ENCODE measurements around the gene PIK3R2. TPM values are rescaled to one million over a fixed set of nuclear protein-coding genes. Genes with fewer than 3 reads are reported as not detected.
"Not testable (repeated sequence)": the region's sequence is repeated elsewhere in the genome, so short reads cannot be mapped to it uniquely, and the experiment has no call there.

The PIK3R2 gene
- total RNA-seq, 1 donor from 2014 or later, result 16.1 TPM

DNA sequence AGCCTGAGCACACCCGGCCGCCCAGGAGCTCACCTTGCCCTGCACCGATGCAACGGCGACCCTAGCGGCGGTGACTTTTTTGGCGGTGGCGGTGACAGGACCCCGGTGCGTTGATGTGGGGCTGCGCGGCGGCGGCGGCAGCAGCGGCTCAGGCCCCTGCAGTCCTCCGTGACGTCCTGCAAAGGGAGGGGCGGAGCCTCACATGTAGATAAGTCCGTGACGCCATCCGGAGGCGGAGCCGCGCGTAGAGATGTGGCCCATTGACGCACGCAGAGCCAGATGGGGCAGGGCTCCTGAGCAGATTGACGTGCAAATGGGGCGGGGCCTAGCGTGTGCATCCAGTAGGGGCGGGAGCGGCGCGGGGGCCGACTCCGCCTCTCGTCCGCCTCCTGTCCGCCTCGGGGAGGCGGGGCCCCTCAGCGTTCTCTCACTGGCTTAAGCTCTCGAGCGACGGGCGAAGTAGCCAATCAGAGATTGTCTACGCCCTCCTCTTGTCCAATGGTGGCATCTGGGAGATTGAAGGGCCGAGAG is 51.0 kb downstream of the PIK3R2 start, which contains the start of gene RAB3A:
TSS of gene RAB3A (minus strand) at position 180 of the 531 bp plus-strand sequence. CDS start 1,302 bp downstream, outside the sequence.
- peak; percentile 100 for DNase-seq (ENCODE audit: low spot score)

DNA sequence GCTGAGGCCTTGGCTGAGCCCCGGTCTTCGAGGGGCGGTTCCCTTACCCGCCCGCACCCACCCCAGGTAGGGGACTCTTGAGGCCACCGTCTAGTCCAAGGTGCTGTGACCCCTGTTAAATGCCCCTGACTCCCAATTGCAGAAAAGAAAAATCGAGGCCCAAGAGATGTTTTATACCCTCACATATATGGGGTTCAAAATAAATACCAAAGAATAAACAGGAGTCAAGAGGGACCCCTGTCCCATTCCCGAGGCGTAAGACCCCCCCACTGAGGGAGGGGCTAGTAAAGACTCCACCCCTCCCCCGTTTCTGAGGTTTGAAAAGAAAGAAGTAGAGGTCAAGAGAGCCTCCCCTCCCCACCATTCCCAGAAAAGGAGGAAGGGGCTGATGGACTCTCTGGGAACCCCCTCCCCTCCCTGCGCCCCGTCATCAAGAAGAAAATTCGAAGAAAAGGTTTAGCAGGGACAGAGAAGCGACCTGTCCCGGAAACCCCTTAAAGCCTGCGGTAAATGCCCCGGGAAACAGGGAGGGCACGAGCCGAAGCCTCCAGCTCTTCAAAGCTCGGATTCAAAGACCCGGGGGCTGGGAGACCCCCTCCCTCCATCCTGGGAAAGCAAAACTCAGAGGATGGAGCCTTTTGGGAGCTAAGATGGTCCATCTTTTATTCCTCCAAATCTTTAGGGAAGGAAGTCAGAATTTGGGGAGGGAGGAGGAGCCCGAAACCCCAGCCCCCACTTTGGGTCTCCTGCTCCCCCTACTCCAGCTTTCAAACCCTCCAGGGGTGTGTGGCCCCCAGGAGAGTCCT is 51.6 kb downstream of the PIK3R2 start:
- peak; percentile 92 for DNase-seq (ENCODE audit: low spot score)

GRCh38 chr19:18205200-18205892 is 52.4 kb downstream of the PIK3R2 start:
- peak; percentile 82 for DNase-seq (ENCODE audit: low spot score)

DNA sequence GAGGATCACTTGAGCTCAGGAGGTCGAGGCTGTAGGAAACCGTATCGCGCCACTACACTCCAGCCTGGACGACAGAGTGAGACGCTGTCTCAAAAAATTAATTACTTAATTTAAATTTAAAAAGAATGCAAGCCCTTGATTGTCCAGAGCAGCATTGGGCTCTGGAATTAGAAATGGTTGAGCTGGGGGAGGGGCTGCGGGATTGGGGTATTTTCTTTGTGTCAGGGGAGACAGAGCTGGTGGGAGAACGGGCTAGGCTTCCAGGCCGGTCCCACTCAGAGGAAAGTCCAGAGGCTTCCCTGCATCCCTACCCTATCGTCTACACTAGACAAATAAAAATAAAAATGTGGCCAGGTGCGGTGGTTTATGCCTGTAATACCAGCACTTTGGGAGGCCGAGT is 53.1 kb downstream of the PIK3R2 start:
- no peak for DNase-seq (ENCODE audit: low spot score)

DNA sequence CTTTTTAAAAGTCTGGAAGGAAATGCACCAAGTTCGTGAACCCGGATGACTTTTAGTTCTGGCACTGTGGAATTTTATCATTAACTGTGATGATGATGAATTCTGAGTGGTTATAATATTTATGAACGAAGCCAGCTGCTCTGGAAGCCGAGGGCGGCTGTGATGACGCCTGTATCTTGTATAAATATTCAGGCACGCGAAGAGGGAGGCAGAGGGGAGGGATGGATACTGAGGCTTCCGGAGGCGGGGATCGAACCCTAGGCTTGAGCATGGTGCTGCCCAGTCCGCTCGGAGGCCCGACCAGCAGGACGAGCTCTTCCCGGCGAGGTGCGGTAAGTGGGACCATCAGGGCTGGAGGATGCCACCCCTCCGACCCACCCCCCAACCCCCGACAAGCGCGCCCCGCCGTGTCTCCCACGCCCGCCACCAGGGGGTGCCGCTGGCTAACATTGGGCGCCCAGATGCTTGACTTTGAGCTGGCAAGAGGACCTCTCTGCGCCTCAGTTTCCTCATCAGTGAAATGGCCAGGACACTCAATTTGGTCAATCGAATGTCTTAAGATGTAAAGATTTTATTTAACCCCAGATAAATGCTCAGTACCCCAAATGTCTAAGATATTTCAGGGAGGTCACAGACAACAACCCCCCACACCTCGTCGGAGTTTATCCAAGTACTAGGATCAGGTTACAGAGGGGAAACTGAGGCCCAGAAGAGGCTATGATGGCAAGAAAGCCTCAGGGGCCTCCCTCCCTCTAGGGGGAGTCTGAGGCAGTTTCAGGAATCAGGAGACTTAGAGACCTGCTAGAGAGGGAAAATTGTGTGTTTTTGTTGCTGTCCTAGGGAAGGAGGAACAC is 55.4 kb downstream of the PIK3R2 start:
- DNase-seq (ENCODE audit: low spot score), result peak; percentile 75

DNA sequence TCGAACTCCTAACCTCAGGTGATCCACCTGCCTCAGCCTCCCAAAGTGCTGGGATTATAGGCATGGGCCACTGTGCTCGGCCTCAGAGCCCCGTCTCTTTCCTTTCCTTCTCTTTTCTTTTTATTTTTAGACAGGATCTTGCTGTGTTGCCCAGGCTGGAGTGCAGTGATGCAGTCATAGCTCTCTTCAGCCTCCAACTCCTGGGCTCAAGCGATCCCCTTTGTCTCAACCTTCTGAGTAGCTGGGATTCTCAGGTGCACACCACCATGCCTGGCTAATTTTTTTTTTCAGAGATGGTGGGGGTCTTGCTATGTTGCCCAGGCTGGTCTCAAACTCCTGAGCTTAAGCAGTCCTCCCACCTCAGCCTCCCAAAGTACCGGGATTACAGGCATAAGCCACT is 56.9 kb downstream of the PIK3R2 start:
- not testable (repeated sequence) for DNase-seq (ENCODE audit: low spot score)

- no peak for DNase-seq (ENCODE audit: low spot score)
Measured at GRCh38 chr19:18211683-18212082, 58.7 kb downstream of the PIK3R2 start.

DNA sequence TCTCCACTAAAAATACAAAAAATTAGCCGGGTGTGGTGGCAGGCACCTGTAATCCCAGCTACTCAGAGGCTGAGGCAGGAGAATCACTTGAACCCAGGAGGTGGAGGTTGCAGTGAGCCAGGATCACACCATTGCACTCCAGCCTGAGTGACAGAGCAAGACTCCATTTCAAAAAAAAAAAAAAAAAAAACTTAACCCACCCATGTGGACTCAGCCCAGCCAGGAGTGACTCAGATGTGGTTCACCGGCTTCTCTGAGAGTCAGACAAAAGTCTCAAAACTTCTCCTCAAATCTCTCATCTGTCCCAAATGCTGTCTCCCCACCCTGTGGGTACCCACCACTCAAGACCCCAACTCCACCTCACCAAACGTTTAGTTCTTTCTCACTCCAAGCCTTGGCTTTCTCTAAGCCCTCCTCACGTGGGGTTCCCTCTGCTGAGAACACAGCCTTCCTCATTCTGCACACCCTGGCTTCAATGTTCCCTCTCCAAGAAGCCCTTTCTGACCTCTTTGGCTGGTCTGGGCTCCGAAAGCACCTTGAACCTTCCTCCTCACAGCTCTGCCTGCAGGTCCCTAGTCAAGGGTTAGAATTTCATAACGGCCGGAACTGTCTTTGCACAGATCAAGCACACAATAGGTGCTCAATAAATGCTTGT is 61.9 kb downstream of the PIK3R2 start:
- no peak for DNase-seq (ENCODE audit: low spot score)

DNA sequence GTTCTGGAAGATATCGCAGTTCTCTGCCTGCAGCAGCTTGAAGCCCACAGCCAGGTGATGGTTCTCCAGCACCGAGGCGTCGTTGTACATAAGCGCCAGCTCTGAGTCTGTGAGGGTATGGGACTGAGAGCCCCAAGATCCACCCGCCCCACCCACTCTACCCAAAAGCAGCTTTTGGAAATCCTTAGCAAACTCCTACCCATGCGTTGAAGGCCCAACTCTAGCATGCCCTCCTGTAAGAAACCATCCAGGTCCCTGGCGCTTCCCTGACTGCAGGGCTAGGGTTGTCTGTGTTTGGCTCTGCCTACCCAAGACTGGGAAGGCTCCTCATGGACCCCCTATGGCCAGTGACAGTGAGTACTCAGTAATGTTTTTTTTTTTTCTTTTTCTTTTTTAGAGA is 63.8 kb downstream of the PIK3R2 start:
- DNase-seq (ENCODE audit: low spot score), result no peak

DNA sequence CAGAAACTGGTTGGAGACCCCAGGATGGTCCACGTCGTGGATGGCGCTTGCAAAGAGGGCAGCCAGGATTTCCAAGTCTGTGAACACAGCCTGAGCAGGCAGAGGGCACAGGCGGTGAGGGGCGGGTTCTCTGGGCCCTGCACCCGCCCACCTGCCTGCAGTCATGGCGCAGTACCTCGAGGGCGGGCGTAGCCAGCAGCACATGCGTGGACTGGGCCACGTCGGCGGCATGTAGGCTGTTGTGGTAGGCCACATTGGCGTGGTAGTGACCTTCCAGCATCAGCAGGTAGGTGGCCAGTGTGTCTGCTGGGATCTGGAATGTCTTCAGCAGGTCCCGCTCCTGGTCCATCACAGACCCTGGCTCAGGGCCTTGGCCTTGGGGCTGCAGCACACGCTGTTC is 65.2 kb downstream of the PIK3R2 start:
- DNase-seq (ENCODE audit: low spot score), result no peak

DNA sequence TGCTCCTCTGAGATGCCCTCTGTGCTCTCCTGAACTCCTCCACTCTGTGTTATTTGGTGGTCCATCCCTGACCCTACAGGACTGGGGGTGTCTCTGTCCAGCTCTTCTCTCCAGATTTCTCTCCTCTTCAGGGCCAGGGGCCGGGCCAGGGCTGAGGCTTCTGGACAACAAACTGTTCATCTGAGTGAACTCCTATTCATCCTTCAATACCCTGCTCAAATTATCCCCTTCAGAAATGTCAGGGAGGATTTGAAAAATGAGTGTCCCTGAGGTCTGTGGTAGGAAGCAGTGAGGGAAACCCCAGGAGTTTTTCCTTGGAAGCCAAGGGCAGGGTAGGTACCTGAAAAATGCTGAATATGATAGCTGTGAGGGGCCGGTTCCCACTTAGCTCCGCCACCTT is 65.6 kb downstream of the PIK3R2 start:
- DNase-seq (ENCODE audit: low spot score), result no peak

Other genes with a start within 250 kb of the PIK3R2 start
- 11.8 TPM for gene CCDC124, start 220.1 kb upstream of the PIK3R2 start, total RNA-seq (ENCODE audit: insufficient read depth, low replicate concordance)
- gene KCNN1, start 186.1 kb upstream of the PIK3R2 start, total RNA-seq (ENCODE audit: insufficient read depth, low replicate concordance), result 0.48 TPM
- 6.3 TPM for gene ARRDC2, start 145.0 kb upstream of the PIK3R2 start, total RNA-seq (ENCODE audit: insufficient read depth, low replicate concordance)
- gene IL12RB1, start 66.2 kb upstream of the PIK3R2 start, total RNA-seq (ENCODE audit: insufficient read depth, low replicate concordance), result 0.72 TPM
- 2.2 TPM for gene MAST3, start 55.4 kb upstream of the PIK3R2 start, total RNA-seq (ENCODE audit: insufficient read depth, low replicate concordance)
- gene IFI30, start 20.6 kb downstream of the PIK3R2 start, total RNA-seq (ENCODE audit: insufficient read depth, low replicate concordance), result 4.3 TPM
- gene MPV17L2, start 40.1 kb downstream of the PIK3R2 start, total RNA-seq (ENCODE audit: insufficient read depth, low replicate concordance), result 9.4 TPM
- gene RAB3A, start 50.9 kb downstream of the PIK3R2 start, total RNA-seq (ENCODE audit: insufficient read depth, low replicate concordance), result not detected
- 9.9 TPM for gene PDE4C, start 73.3 kb downstream of the PIK3R2 start, total RNA-seq (ENCODE audit: insufficient read depth, low replicate concordance)
- 2.4 TPM for gene IQCN, start 121.3 kb downstream of the PIK3R2 start, total RNA-seq (ENCODE audit: insufficient read depth, low replicate concordance)
- 272 TPM for gene JUND, start 128.5 kb downstream of the PIK3R2 start, total RNA-seq (ENCODE audit: insufficient read depth, low replicate concordance)
- gene LSM4, start 169.9 kb downstream of the PIK3R2 start, total RNA-seq (ENCODE audit: insufficient read depth, low replicate concordance), result 37.6 TPM
- gene PGPEP1, start 187.4 kb downstream of the PIK3R2 start, total RNA-seq (ENCODE audit: insufficient read depth, low replicate concordance), result 11.8 TPM
- gene GDF15, start 233.0 kb downstream of the PIK3R2 start, total RNA-seq (ENCODE audit: insufficient read depth, low replicate concordance), result not detected
- gene LRRC25, start 244.5 kb downstream of the PIK3R2 start, total RNA-seq (ENCODE audit: insufficient read depth, low replicate concordance), result 2.9 TPM

Measured in umbilical cord (tissue), 2 donors.